ENCODE measurements around the gene TBL3.

GRCh38 chr16:1983544-1984346, 11.9 kb downstream of the TBL3 start, which contains the start of gene GFER:
- TF ChIP-seq, protein P1, sequence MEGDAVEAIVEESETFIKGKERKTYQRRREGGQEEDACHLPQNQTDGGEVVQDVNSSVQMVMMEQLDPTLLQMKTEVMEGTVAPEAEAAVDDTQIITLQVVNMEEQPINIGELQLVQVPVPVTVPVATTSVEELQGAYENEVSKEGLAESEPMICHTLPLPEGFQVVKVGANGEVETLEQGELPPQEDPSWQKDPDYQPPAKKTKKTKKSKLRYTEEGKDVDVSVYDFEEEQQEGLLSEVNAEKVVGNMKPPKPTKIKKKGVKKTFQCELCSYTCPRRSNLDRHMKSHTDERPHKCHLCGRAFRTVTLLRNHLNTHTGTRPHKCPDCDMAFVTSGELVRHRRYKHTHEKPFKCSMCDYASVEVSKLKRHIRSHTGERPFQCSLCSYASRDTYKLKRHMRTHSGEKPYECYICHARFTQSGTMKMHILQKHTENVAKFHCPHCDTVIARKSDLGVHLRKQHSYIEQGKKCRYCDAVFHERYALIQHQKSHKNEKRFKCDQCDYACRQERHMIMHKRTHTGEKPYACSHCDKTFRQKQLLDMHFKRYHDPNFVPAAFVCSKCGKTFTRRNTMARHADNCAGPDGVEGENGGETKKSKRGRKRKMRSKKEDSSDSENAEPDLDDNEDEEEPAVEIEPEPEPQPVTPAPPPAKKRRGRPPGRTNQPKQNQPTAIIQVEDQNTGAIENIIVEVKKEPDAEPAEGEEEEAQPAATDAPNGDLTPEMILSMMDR (IDR thresholded peaks at IDR 0.05), result peak in 1 of 3 experiments; percentile 14
- TF ChIP-seq POLR2A (IDR thresholded peaks at IDR 0.05), result no peak
